HG03108 (cell line): Measurements from ENCODE around the gene RAB8A.

Source experiments
- ATAC-seq: cut with Tn5 transposase; IDR thresholded peaks from one replicate; pipeline ENCODE4 v1.9.1; 2021; ENCODE audit warnings: moderate library complexity; ENCODE audit not compliant: unreplicated experiment

Gene RAB8A

GRCh38 chr19:16136185-16136999 is 24.7 kb downstream of the RAB8A start:
- ATAC-seq: no peak

- no peak for ATAC-seq
These were observed 28.1 kb downstream of the RAB8A start for GRCh38 chr19:16139752-16140151.

GRCh38 chr19:16141043-16141442 is 29.4 kb downstream of the RAB8A start:
- ATAC-seq: peak; percentile 39

- no peak for ATAC-seq
These were observed 30.4 kb downstream of the RAB8A start for GRCh38 chr19:16142032-16142580.

- peak; percentile 58 for ATAC-seq
These were observed 31.9 kb downstream of the RAB8A start, which contains the start of gene HSH2D for GRCh38 chr19:16143399-16144215. Gene HSH2D (plus strand): TSS chr19:16143685. CDS start chr19:16148751, 5,066 bp downstream.

- ATAC-seq: no peak
These were observed 32.5 kb downstream of the RAB8A start for GRCh38 chr19:16144216-16144581.

- no peak for ATAC-seq
These were observed 34.4 kb downstream of the RAB8A start for GRCh38 chr19:16146112-16146511.

- ATAC-seq: no peak
These were observed 36.9 kb downstream of the RAB8A start for GRCh38 chr19:16148443-16149229.

- no peak for ATAC-seq
These were observed 42.1 kb downstream of the RAB8A start for GRCh38 chr19:16153582-16154336.

- no peak for ATAC-seq
These were observed 42.9 kb downstream of the RAB8A start for GRCh38 chr19:16154557-16154956.

GRCh38 chr19:16155128-16155527 is 43.4 kb downstream of the RAB8A start:
- ATAC-seq: no peak

- ATAC-seq: no peak
These were observed 45.2 kb downstream of the RAB8A start for GRCh38 chr19:16156904-16157303.

GRCh38 chr19:16157601-16158000 is 45.9 kb downstream of the RAB8A start:
- ATAC-seq: no peak

GRCh38 chr19:16159655-16160054 is 48.0 kb downstream of the RAB8A start:
- ATAC-seq: no peak

- ATAC-seq: no peak
These were observed 48.8 kb downstream of the RAB8A start for GRCh38 chr19:16160445-16160942.

GRCh38 chr19:16160943-16161560 is 49.4 kb downstream of the RAB8A start:
- ATAC-seq: no peak

- ATAC-seq: no peak
These were observed 50.2 kb downstream of the RAB8A start for GRCh38 chr19:16161840-16162239.

- no peak for ATAC-seq
These were observed 52.7 kb downstream of the RAB8A start for GRCh38 chr19:16164222-16164890.

- ATAC-seq: no peak
These were observed 54.7 kb downstream of the RAB8A start for GRCh38 chr19:16166417-16166816.
